ENCODE results near the gene KRTAP10-2. TPM values are rescaled to one million over a fixed set of nuclear protein-coding genes. Genes with fewer than 3 reads are reported as not detected.

The KRTAP10-2 gene
- total and polyA plus RNA-seq, 9 of the 15 experiments (the other 6 are each of a cell fraction or from before 2014, with no cell fraction given): not detected

DNA sequence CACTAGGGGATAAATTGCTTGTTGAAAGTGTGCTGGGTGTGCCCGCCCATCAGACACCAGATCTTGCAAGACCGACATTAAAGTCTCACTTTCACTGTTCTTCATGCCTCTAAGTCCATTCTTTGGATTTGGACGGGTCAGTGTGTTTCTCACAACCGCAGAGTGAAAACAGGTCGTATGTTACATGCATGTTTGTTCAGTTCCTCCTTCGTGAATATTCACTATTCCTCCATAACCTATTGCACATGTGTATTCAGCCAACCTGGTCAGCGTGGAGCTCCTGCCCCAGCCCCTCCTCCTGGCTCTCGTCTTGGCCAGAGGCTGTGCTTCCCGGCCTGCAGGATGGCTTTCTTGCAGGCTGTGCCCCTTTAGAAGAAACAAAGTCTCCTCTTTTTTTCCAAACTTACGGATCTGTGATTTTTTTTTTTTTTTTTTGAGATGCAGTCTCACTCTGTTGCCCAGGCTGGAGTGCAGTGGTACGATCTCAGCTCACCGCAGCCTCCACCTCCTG lies 43.2 kb upstream of the KRTAP10-2 start:
- in situ Hi-C loops (cut with MboI) (no loop called here), intact Hi-C loops (cut with micrococcal nuclease) (no loop called here)
- POLR2A ChIA-PET: interaction anchor here (0.8 to 1.4 kb wide), 6 partner anchors 8 to 135 kb away, joined by 3 to 5 read pairs (median 4); no protein-coding TSS in a partner anchor
- Histone ChIP-seq H3K9me1 (ENCODE audit: control insufficient read depth, insufficient read depth, low read length) (no peaks in the 10 kb centered on the region), H3K4me1 (replicated peaks in 1 of 2; ENCODE audit: control insufficient read depth in 2 of 2, insufficient read depth in 2 of 2, low read length in 2 of 2) (peaks cover 24 to 37% of the 10 kb centered on the region in 2 experiments), H3K27ac (ENCODE audit: extremely low read depth, low read depth, low read length) (peak overlapping the region; percentile 56; the same call in 2 of the 3 replicates), H3K27me3 (ENCODE audit: control insufficient read depth in 2 of 2, insufficient read depth in 2 of 2, low read length in 2 of 2) (peaks cover 0 to 15% of the 10 kb centered on the region in 2 experiments; a peak in 2 of 5 replicates), H3K9me3 (replicated peaks; ENCODE audit: control insufficient read depth, insufficient read depth, low read depth, low read length) (no peaks in the 10 kb centered on the region; the same call in 1 of the 2 replicates), H3K4me3 (no peak overlapping the region), H3K36me3 (ENCODE audit: control insufficient read depth, insufficient read depth, low read length) (no peaks in the 10 kb centered on the region), H4K20me1 (replicated peaks; ENCODE audit: control insufficient read depth, insufficient read depth, low read length) (no peaks in the 10 kb centered on the region), H3K79me2 (ENCODE audit: control insufficient read depth, insufficient read depth, low read length) (no peaks in the 10 kb centered on the region), H2AFZ (ENCODE audit: low read depth, low read length) (peak overlapping the region; percentile 81), H3K9ac (ENCODE audit: insufficient read depth in 1 of 2, low read depth in 2 of 2, low read length in 2 of 2) (peak overlapping the region in 1 of 2 experiments; percentile 25; a peak in 1 of 4 replicates), H3K4me2 (ENCODE audit: insufficient read depth, low read length) (peak overlapping the region; percentile 79)
- no TSS peak for BruUV-seq (replicated peaks)
- ATAC-seq: peak; percentile 44
- no peak for DNase-seq (ENCODE audit: extremely low read depth in 1 of 4, low spot score in 3 of 4)
- FAIRE-seq: no peak
- CTCF ChIA-PET (ENCODE audit: low intra/inter-chr PET ratio): no interaction called here
- 6% methylated on average over 12 of the region's 12 CpGs for WGBS (ENCODE audit: insufficient coverage, low coverage, missing lambda C conversion rate)
- TF ChIP-seq, protein P1, sequence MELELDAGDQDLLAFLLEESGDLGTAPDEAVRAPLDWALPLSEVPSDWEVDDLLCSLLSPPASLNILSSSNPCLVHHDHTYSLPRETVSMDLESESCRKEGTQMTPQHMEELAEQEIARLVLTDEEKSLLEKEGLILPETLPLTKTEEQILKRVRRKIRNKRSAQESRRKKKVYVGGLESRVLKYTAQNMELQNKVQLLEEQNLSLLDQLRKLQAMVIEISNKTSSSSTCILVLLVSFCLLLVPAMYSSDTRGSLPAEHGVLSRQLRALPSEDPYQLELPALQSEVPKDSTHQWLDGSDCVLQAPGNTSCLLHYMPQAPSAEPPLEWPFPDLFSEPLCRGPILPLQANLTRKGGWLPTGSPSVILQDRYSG (tag; conservative IDR thresholded peaks at IDR 0.05; ENCODE audit: low read depth): peak; percentile 72
- TF ChIP-seq, protein P2, sequence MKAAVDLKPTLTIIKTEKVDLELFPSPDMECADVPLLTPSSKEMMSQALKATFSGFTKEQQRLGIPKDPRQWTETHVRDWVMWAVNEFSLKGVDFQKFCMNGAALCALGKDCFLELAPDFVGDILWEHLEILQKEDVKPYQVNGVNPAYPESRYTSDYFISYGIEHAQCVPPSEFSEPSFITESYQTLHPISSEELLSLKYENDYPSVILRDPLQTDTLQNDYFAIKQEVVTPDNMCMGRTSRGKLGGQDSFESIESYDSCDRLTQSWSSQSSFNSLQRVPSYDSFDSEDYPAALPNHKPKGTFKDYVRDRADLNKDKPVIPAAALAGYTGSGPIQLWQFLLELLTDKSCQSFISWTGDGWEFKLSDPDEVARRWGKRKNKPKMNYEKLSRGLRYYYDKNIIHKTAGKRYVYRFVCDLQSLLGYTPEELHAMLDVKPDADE (conservative IDR thresholded peaks at IDR 0.05; ENCODE audit: control insufficient read depth, low read depth, low read length): no peak
- TF ChIP-seq ZNF695 (CRISPR knock-in tag; IDR thresholded peaks at IDR 0.05) (no peak), ZFP91 (CRISPR knock-in tag; IDR thresholded peaks at IDR 0.05) (no peak)
- TF ChIP-seq, protein P3, sequence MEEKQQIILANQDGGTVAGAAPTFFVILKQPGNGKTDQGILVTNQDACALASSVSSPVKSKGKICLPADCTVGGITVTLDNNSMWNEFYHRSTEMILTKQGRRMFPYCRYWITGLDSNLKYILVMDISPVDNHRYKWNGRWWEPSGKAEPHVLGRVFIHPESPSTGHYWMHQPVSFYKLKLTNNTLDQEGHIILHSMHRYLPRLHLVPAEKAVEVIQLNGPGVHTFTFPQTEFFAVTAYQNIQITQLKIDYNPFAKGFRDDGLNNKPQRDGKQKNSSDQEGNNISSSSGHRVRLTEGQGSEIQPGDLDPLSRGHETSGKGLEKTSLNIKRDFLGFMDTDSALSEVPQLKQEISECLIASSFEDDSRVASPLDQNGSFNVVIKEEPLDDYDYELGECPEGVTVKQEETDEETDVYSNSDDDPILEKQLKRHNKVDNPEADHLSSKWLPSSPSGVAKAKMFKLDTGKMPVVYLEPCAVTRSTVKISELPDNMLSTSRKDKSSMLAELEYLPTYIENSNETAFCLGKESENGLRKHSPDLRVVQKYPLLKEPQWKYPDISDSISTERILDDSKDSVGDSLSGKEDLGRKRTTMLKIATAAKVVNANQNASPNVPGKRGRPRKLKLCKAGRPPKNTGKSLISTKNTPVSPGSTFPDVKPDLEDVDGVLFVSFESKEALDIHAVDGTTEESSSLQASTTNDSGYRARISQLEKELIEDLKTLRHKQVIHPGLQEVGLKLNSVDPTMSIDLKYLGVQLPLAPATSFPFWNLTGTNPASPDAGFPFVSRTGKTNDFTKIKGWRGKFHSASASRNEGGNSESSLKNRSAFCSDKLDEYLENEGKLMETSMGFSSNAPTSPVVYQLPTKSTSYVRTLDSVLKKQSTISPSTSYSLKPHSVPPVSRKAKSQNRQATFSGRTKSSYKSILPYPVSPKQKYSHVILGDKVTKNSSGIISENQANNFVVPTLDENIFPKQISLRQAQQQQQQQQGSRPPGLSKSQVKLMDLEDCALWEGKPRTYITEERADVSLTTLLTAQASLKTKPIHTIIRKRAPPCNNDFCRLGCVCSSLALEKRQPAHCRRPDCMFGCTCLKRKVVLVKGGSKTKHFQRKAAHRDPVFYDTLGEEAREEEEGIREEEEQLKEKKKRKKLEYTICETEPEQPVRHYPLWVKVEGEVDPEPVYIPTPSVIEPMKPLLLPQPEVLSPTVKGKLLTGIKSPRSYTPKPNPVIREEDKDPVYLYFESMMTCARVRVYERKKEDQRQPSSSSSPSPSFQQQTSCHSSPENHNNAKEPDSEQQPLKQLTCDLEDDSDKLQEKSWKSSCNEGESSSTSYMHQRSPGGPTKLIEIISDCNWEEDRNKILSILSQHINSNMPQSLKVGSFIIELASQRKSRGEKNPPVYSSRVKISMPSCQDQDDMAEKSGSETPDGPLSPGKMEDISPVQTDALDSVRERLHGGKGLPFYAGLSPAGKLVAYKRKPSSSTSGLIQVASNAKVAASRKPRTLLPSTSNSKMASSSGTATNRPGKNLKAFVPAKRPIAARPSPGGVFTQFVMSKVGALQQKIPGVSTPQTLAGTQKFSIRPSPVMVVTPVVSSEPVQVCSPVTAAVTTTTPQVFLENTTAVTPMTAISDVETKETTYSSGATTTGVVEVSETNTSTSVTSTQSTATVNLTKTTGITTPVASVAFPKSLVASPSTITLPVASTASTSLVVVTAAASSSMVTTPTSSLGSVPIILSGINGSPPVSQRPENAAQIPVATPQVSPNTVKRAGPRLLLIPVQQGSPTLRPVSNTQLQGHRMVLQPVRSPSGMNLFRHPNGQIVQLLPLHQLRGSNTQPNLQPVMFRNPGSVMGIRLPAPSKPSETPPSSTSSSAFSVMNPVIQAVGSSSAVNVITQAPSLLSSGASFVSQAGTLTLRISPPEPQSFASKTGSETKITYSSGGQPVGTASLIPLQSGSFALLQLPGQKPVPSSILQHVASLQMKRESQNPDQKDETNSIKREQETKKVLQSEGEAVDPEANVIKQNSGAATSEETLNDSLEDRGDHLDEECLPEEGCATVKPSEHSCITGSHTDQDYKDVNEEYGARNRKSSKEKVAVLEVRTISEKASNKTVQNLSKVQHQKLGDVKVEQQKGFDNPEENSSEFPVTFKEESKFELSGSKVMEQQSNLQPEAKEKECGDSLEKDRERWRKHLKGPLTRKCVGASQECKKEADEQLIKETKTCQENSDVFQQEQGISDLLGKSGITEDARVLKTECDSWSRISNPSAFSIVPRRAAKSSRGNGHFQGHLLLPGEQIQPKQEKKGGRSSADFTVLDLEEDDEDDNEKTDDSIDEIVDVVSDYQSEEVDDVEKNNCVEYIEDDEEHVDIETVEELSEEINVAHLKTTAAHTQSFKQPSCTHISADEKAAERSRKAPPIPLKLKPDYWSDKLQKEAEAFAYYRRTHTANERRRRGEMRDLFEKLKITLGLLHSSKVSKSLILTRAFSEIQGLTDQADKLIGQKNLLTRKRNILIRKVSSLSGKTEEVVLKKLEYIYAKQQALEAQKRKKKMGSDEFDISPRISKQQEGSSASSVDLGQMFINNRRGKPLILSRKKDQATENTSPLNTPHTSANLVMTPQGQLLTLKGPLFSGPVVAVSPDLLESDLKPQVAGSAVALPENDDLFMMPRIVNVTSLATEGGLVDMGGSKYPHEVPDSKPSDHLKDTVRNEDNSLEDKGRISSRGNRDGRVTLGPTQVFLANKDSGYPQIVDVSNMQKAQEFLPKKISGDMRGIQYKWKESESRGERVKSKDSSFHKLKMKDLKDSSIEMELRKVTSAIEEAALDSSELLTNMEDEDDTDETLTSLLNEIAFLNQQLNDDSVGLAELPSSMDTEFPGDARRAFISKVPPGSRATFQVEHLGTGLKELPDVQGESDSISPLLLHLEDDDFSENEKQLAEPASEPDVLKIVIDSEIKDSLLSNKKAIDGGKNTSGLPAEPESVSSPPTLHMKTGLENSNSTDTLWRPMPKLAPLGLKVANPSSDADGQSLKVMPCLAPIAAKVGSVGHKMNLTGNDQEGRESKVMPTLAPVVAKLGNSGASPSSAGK (IDR thresholded peaks at IDR 0.05): peak; percentile 16; the same call in 1 of the 2 replicates

All from K562 (cell line).